ENCODE data around the gene NRM.
"Not testable (repeated sequence)": the region's sequence is repeated elsewhere in the genome, so short reads cannot be mapped to it uniquely, and the experiment has no call there.

The NRM gene

DNA sequence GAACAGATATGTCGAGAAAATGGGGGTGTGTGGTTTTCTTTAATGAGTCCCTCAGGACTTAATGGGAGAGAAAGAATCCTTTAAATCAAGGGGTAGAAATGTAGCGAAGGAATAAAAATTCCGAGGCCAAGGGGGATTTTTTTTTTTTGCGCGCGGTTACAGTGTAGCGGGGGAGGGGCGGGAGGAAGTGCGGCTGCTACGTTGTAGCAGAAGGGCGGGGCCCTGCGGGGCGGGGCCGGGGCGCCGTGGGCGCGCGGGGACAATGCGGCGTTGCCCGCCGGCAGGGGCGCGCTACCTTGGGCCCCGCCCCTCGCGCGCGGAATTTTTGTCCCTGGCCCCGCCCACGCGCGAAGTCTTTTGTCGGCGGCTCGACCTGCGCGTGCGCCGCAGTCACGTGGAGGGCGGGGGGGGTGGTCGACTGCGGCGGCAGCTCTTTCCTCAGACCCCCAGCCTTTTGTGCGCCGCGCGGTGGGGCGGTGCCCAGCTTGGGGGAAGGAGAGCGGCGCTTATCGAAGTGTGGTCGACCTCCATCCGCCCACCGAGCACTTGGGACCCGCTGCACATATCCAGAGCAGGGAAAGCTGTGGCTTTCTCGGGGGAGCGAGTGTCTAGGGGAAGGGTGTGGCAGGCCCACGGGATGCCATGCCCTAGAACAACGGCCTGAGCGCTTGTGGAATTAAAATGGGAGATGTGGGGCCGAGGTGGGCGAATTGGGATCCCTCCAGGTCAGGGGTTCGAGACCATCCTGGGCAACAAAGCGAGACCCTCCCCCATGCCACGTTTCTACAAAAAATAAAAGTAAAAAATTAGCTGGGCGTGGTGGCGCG is 30.6 kb upstream of the NRM start:
- DNase-seq (ENCODE audit: extremely low spot score, insufficient read length, low read depth) (peak; percentile 67), FAIRE-seq (peak; percentile 71)

DNA sequence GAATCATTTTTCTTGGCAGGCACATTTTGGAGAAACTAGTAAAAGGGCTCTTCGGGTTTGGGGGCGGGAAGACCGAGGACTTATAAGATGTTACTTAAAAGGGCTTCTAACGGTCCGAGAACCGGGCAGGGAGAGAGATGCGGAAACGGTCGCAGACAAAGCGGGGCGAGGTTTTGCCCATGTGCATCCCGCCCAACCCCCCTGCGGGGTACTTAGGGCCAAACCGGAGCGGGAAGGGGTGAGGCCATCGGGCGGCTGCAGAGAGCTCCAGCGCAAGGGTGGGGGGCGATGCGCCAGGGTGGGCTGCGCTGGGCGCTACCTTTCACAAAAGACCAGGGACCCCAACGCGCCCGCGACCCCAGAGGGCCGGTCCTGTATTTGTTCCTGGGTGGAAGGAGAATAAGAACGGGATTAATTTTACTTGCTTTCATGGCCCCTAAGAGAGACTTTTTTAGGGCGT is 30.0 kb upstream of the NRM start:
- DNase-seq (ENCODE audit: extremely low spot score, insufficient read length, low read depth) = no peak
- no peak for FAIRE-seq

DNA sequence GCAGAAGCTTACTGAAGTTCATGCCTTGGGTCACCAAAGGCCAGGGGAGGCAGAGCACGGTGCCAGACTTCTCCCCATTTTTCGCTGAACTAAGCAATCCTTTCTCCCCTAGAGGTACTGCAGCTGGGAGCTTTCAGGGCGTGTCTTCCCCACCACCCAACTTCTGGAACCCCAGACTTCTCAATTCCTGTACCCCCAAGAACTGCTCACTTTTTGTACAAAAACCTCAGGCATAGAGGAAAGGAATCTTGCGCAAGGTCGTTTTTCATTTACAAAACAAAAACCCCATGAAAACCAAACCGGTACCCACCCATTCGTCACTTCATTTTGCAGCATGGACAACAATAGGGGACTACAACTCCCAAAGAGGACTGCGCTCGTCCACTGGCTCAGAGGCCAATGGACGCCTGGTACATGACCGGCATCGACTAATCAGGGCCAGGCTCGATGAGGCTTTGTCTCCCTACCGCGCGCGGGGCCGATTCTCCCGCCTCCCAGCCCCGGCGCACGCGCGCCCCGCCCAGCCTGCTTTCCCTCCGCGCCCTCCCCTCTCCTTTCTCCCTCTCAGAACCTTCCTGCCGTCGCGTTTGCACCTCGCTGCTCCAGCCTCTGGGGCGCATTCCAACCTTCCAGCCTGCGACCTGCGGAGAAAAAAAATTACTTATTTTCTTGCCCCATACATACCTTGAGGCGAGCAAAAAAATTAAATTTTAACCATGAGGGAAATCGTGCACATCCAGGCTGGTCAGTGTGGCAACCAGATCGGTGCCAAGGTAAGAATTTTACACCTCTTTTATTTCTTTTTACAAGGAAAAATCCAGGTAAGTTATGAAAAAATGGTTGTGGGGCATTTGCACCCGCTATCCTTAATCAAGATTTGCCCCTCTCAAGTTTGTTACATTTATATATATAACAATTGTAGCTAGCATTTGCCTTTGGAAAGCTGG is 29.3 kb upstream of the NRM start, which contains the start of gene TUBB:
TUBB (plus strand) TSS at position 562 of the 947 bp plus-strand sequence; CDS start at position 717, 155 bp downstream.
- DNase-seq (ENCODE audit: extremely low spot score, insufficient read length, low read depth) (peak; percentile 60), FAIRE-seq (peak; percentile 89)

DNA sequence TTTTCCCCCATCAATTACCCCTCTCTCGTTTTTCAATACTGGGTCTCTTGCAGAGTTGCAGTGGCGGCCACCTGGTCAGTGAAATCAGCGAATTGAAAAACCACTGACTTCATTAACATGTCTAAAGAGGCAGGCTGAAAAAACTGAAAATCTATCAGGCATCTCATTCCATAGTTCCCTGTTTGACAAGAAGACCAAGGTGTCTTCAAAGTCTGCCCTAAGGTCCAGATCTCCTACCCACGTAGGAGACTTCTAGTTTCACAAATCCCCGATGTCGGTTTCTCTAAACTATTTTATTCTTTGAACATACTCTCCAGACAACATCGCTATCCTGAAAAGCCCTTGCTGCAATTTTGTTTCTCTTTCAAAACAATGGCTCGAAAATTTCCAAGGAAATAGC is 28.6 kb upstream of the NRM start:
- FAIRE-seq = no peak
- no peak for DNase-seq (ENCODE audit: extremely low spot score, insufficient read length, low read depth)

DNA sequence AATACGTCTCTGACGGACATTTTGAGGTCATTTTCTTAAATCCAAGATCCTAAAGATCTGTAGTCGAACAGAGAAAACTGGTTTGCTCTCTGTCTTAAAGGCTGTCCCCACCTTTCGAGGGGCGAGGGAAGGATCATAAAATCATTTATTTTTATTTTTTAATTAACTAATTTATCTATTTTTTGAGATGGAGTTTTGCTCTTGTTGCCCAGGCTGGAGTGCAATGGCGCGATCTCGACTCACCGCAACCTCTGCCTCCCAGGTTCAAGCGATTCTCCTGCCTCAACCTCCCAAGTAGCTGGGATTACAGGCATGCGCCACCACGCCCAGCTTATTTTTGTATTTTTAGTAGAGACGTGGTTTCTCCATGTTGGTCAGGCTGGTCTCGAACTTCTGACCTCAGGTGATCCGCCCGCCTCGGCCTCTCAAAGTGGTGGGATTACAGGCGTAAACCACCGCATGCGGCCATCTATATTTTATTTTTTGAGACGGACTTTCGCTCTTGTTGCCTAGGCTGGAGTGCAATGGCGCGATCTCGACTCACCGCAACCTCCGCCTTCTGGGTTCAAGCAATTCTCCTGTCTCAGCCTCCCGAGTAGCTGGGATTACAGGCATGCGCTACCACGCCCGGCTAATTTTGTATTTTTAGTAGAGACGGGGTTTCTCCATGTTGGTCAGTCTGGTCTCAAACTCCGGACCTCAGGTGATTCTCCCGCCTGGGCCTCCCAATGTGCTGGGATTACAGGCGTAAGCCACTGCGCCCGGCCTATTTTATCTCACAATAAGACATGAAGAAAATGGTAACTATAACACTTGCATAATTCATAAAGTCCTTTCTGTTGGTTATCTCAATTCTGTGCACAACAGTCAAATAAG is 27.3 kb upstream of the NRM start:
- FAIRE-seq; DNase-seq (ENCODE audit: extremely low spot score, insufficient read length, low read depth): not testable (repeated sequence)

DNA sequence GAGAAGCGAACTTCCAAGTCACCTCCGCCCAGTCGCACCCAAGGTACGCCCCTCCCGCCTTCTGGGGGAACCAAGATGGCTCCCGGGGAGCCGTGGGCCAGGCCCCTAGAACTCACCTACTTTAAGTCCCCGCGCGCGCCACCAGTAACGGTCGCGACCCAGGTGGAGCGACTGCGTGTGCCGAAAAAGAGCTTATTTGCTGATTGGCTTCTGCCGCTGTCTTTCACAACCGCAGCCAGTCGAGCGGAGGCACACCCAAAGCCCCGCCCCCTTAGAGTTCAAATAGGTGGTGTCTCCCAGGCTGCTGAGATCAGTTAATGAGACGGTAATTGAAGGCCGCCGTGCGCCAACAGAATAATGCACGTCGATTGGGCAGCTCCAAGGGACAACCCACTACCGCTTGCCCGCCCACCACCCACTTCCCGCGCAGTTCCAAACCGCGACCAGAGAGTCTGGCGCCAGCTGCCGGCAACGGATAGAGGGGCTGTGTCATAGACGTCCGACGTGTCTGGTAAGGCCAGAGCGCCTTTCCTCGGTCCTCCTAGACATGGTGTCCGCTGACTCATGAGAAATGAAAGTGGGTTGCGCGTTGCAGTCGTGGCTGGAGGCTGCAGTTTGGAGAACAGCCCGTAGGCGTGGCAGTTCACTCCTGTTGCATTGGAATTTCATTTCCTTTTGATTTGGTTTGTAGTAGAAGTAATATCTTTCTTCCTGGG is 26.5 kb upstream of the NRM start, which contains the start of gene MDC1:
MDC1 (minus strand) TSS at position 153 of the 716 bp plus-strand sequence. CDS start 2,106 bp downstream, outside the sequence.
- DNase-seq (ENCODE audit: extremely low spot score, insufficient read length, low read depth) (peak; percentile 83), FAIRE-seq (peak; percentile 98)

DNA sequence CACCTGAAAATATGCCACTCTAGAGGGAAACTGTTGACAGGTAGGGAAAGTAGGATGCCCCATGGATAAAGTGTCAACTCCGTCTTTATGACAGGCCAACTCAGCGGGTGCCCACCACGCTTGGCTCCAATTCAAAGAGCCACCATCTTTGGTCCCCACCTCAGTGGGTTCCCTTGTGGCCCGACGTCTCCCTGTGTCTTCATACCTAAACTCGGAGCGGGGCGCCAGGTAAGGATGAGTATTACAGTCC is 26.0 kb upstream of the NRM start:
- DNase-seq (ENCODE audit: extremely low spot score, insufficient read length, low read depth) = no peak
- FAIRE-seq = no peak

DNA sequence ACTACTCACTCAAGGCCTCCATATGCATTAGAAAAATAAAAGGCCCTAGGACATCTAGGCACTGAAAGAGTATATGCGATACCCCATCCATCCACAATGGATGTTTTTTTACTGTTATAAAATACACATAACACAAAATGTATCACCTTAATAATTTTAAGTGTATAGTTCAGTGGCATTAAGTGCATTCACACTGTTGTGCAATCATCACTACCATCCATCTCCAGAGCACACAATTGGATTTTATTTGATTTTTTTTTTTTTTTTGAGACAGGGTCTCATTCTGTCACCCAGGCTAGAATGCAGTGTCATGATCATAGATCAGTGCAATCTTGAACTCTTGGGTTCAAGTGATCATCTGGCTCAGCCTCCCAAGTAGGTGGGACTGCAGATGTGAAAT is 23.5 kb upstream of the NRM start:
- no peak for FAIRE-seq
- no peak for DNase-seq (ENCODE audit: extremely low spot score, insufficient read length, low read depth)

DNA sequence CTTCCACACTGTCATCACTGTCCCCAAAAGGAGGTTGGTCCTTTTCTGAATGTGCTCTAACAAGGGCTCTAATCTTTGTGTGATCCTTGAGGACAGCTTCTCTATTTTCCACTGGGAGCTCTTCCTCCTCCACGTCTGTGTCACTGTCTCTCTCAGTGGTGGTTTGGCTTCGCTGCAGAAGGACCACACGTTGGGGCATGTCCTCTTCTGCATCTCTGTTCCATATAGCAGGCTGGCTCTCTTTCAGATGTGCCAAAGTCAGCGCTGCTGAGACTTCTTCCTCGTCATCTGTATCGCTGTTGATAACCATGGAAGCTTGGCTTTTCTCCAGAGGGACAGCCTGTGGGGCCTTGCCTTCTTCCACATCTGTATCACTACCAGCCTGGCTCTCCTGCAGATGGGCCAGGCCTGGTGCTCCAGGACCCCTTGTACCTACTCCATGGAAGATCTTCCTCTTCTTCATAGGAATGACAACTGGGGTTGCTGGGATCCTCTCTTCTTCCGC is 21.7 kb upstream of the NRM start:
- no peak for FAIRE-seq

DNA sequence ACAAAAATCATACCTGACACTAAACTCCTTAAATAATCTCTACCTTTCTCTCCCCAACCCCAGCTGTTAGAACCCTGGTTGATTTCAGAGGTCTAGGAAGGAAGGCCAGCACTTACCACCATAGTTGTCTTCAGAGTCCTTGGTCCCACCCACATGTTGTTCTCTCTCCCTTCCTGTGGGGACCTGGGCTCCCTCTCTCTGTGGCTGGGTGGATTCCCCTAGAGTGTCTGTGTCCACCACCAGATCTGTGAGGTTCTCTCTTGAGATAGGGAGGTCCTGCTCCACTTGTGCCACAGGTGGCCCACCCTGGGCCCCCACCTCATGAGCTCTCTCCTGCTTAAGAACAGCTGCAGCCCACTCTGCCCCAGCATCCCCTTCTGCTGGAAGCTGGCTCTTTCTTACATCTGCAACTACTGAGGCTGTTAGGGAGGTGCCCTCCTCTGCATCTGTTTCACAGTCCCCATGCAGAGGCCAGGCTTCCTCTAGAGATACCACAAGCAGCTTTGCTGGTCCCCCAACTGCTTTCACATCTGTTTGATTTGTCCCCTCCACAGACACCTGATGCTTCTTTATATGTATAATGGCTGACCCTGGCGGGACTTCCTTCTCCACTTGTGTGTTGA is 21.1 kb upstream of the NRM start:
- DNase-seq (ENCODE audit: extremely low spot score, insufficient read length, low read depth) (no peak), FAIRE-seq (peak; percentile 64)

More for the DNA sequence above, 21.7 kb upstream of the NRM start:
- no peak for DNase-seq (ENCODE audit: extremely low spot score, insufficient read length, low read depth)

DNA sequence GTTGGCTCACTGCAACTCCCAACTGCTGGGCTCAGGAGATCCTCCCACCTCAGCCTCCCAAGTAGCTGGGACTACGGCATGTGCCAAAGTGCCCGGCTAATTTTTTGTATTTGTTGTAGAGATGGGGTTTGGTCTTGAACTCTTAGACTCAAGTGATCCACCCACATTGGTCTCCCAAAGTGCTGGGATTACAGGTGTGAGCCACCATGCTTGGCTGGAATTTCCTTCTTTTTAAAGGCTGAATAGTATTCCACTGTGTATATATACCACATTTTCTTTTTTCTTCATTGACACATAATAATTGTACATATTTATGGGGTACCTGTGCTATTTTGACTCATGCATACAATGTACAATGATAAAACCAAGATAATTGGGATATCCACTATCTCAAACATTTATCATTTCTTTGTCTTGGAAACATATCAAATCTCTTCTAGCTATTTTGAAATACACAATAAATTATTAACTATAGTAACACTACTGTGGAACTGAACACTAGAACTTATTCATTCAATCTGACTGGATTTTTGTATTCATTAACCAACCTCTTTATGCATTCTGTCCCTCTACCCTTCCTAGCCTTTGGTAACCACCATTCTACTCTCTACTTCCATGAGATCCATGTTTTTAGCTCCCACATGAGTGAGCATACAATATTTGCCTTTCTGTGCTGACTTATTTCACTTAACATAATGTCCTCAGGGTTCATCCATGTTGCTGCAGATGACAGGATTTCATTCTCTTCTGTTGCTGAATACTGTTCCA is 18.5 kb upstream of the NRM start:
- no peak for DNase-seq (ENCODE audit: extremely low spot score, insufficient read length, low read depth)
- FAIRE-seq = no peak

DNA sequence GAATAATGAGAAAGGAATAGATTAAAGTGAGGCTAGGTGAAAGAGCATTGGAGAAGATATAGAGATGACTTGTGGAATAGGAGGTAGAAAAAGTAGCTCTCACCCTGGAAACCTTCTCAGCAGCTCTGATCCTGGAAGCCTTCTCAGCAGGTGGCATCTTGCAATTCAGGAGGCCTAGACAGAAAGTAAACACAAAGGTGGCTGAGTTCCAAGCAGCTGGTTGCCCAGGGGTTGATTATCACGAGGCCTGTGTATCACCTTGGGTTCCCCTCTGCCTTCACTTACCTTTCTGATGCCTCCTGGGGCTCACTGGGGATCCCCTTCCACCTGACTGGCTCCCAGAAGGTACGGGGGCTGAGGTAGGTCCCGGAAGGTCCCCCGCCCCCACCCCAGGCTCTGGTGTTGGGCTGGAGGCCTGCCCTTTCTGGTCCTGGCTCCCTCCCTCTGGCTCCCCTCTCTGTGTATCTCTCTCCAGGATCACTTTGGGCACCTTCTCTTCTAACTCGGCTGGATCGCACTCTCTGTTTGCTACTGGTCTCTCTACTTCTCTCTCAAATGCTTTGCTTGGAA is 16.6 kb upstream of the NRM start:
- no peak for DNase-seq (ENCODE audit: extremely low spot score, insufficient read length, low read depth)
- no peak for FAIRE-seq

DNA sequence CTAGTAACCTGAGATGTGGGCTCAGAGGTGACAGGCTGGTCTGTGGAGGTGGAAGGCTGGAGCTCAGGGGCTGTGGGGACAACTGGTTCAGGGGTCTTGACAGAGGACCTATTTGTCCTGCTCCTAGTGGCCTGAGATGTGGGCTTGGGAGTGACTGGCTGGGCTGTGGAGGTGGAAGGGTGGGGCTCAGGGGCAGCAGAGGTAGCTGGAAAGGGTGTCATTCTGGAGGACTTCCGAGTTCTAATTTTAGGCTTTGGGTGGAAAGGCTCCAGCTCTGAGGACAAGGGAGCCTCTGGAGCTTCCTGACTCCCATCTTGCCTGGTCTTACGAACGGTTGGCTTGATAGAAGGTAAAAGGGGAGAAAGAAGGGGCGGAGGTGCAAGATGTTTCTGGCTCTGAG is 14.8 kb upstream of the NRM start:
- no peak for FAIRE-seq
- no peak for DNase-seq (ENCODE audit: extremely low spot score, insufficient read length, low read depth)

DNA sequence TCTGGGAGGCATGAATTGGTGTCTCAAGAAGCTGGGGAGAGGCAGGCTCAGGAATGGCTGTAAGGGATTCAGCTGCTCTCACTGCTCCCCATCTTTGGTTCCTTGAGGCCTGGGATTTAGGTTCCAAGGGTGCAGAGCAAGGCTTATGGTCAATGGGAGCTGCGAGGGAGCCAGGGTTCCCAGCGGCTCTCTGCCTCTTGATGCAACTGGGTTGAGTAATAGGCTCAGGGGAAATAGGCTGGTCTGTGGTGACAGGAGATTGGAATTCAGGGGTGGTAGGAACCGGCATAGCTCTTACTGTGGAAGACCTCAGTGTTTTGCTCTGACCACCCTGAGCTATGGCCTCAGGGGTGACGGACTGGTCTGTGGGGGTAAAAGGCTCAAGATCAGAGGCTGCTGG is 13.0 kb upstream of the NRM start:
- no peak for FAIRE-seq

DNA sequence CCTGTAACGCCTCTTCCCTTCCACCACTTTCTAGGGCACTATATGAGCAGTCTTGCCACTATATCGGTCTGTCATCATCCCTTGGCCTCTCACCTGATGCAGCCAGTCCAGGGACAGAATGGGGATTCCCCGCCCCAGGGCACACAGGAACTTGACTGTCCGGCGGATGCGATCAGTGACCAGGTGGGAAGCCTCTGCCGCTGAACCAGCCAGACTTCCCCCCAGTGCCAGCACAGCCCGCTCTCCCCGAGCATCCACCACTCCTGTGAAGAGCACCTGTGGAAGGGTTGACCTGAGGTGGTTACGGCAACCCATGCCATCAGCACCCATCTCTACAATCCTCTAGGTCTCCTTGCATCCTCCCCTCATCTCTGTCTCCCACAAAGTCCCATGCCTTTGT is 12.2 kb upstream of the NRM start:
- FAIRE-seq (no peak), DNase-seq (ENCODE audit: extremely low spot score, insufficient read length, low read depth) (no peak)

More for the DNA sequence above, 13.0 kb upstream of the NRM start:
- no peak for DNase-seq (ENCODE audit: extremely low spot score, insufficient read length, low read depth)

DNA sequence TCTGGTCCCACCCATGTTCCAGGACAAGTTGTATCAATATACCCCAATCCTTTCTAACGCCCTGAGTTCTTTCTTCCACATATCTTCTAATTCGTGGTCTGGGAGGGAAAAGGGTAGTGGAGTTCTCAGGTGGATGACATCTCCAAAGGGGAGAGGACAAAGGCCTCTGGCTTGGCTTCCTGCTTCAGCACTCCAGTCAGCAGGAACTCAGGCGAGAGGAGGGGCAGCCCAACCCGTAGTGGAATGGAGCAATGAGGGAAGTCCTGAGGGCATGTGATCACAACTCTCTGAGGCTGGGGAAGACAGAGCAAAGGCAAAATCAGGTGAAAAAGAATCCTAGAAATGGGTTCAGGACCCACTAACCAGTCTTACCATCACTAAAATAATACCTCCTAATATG is 9.6 kb upstream of the NRM start:
- DNase-seq (ENCODE audit: extremely low spot score, insufficient read length, low read depth) (no peak), FAIRE-seq (no peak)

DNA sequence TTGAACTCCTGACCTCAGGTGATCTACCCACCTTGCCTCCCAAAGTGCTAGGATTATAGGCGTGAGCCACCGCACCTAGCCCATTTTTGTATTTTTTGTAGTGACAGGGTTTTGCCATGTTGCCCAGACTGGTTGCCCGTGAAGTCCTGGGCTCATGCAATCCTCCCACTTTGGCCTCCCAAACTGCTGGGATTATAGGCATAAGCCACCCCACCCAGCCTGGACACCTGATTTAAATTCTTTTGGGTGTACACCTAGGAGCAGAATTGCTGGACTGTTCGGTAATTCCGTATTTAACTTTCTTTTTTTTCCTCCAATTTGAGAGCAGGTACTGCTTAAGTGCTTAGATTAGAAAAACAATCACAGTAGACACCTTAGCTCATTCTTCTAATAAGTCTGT is 5.6 kb upstream of the NRM start:
- FAIRE-seq = no peak

More for the DNA sequence above, 5.6 kb upstream of the NRM start:
- DNase-seq (ENCODE audit: extremely low spot score, insufficient read length, low read depth) = no peak
